ENCODE results near the gene ERAP2. TPM values are rescaled to one million over a fixed set of nuclear protein-coding genes. Genes with fewer than 3 reads are reported as not detected.
"Not testable (repeated sequence)": the region's sequence is repeated elsewhere in the genome, so short reads cannot be mapped to it uniquely, and the experiment has no call there.

ERAP2 gene
- total RNA-seq, 3 donors from 2014 or later, result 11.2 to 32.2 (median 15.2) TPM

GRCh38 chr5:96926276-96926675 lies 50.0 kb downstream of the ERAP2 start:
- peaks cover 43% of the 10 kb centered on the region for H3K4me1 Mint-ChIP-seq (ENCODE audit: low read depth)

DNA sequence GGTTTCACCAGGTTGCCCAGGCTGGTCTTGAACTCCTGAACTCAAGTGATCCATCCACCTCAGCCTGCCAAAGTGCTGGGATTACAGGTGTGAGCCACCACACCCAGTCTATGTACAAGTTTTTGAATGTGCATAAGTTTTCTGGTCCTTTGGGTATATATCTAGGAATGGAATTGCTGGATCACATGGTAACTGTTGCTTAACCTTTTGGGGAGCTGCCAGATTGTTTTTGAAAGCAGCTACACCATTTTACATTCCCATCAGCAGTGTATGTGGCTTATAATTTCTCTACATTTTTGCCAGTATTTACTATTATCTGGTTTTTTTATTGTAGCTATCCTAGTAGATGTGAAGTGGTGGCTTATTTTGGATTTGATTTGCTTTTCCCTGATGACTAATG lies 50.7 kb downstream of the ERAP2 start:
- Mint-ChIP-seq H3K27me3 (ENCODE audit: low read depth) (no peaks in the 10 kb centered on the region), H3K36me3 (ENCODE audit: insufficient read depth) (peaks cover 8% of the 10 kb centered on the region), H3K4me3 (no peak overlapping the region), H3K9me3 (no peaks in the 10 kb centered on the region), H3K4me1 (ENCODE audit: low read depth) (peaks cover 46% of the 10 kb centered on the region)
- no peak for ATAC-seq
- DNase-seq, result no peak

More at GRCh38 chr5:96926276-96926675, 50.0 kb downstream of the ERAP2 start:
- Mint-ChIP-seq H3K4me3 (no peak overlapping the region), H3K27me3 (ENCODE audit: low read depth) (no peaks in the 10 kb centered on the region), H3K9me3 (no peaks in the 10 kb centered on the region), H3K36me3 (ENCODE audit: insufficient read depth) (peaks cover 8% of the 10 kb centered on the region)
- ATAC-seq, result no peak
- no peak for DNase-seq

DNA sequence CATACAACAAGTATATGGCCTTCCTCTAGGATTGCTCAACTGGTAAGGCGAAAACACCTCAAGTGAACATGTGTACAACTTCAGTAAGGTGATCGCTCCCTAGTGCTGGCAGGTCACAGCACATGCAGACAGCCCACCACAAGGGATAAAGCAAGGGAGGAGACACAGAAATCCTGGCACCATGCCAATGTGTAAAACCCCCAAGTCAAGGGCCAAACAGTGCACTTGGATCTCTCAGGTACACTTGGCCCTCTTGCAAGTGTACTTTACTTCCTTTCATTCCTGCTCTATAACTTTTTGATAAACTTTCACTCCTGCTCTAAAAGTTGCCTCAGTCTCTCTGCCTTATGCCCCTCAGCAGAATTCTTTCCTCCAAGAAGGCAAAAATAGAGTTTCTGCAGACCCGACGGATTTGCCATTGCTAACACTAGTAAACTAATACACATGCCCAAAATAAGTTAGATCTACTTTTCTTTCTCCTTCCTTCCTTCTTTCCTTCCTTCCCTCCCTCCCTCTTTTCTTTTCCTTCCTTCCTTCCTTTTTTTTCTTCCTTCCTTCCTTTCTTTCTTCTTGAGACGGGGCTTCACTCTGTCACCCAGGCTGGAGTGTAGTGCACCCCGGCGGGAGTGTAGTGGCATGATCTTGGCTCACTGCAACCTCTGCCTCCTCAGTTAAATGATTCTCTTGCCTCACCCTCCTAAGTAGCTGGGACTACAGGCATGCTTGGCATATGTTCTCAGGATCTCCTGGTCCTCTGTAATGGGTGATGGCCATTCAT lies 52.8 kb downstream of the ERAP2 start:
- H3K4me1 Mint-ChIP-seq (ENCODE audit: low read depth), result peaks cover 58% of the 10 kb centered on the region
- ATAC-seq, result no peak

GRCh38 chr5:96930058-96930457 lies 53.8 kb downstream of the ERAP2 start:
- DNase-seq (no peak), ATAC-seq (no peak)
- peaks cover 58% of the 10 kb centered on the region for H3K4me1 Mint-ChIP-seq (ENCODE audit: low read depth)
- H3K9me3 Mint-ChIP-seq, result no peaks in the 10 kb centered on the region
- no peak overlapping the region for H3K4me3 Mint-ChIP-seq
- peaks cover 2% of the 10 kb centered on the region for H3K36me3 Mint-ChIP-seq (ENCODE audit: insufficient read depth)
- no peaks in the 10 kb centered on the region for H3K27me3 Mint-ChIP-seq (ENCODE audit: low read depth)

More for the DNA sequence above, 52.8 kb downstream of the ERAP2 start:
- Mint-ChIP-seq H3K27me3 (ENCODE audit: low read depth) (no peaks in the 10 kb centered on the region), H3K9me3 (no peaks in the 10 kb centered on the region), H3K4me3 (no peak overlapping the region), H3K36me3 (ENCODE audit: insufficient read depth) (peaks cover 5% of the 10 kb centered on the region)
- no peak for DNase-seq

GRCh38 chr5:96930589-96930988 lies 54.3 kb downstream of the ERAP2 start:
- Mint-ChIP-seq H3K36me3 (ENCODE audit: insufficient read depth) (peaks cover 2% of the 10 kb centered on the region), H3K27me3 (ENCODE audit: low read depth) (no peaks in the 10 kb centered on the region), H3K4me1 (ENCODE audit: low read depth) (peaks cover 56% of the 10 kb centered on the region), H3K4me3 (no peak overlapping the region), H3K9me3 (no peaks in the 10 kb centered on the region)
- no peak for ATAC-seq
- no peak for DNase-seq

- Mint-ChIP-seq H3K4me1 (ENCODE audit: low read depth) (peaks cover 55% of the 10 kb centered on the region), H3K4me3 (peak overlapping the region; percentile 13)
- H3K36me3 Mint-ChIP-seq (ENCODE audit: insufficient read depth); H3K9me3 Mint-ChIP-seq; ATAC-seq; DNase-seq; H3K27me3 Mint-ChIP-seq (ENCODE audit: low read depth): not testable (repeated sequence)
Measured at GRCh38 chr5:96931037-96931436, 54.7 kb downstream of the ERAP2 start.

- peaks cover 53% of the 10 kb centered on the region for H3K4me1 Mint-ChIP-seq (ENCODE audit: low read depth)
- no peak overlapping the region for H3K4me3 Mint-ChIP-seq
Measured at GRCh38 chr5:96931605-96932004, 55.3 kb downstream of the ERAP2 start.

GRCh38 chr5:96932026-96932425 lies 55.7 kb downstream of the ERAP2 start:
- Mint-ChIP-seq H3K27me3 (ENCODE audit: low read depth) (no peaks in the 10 kb centered on the region), H3K4me3 (peak overlapping the region; percentile 13), H3K4me1 (ENCODE audit: low read depth) (peaks cover 57% of the 10 kb centered on the region), H3K9me3 (no peaks in the 10 kb centered on the region), H3K36me3 (ENCODE audit: insufficient read depth) (peaks cover 1% of the 10 kb centered on the region)
- ATAC-seq (no peak), DNase-seq (no peak)

More at GRCh38 chr5:96931605-96932004, 55.3 kb downstream of the ERAP2 start:
- no peaks in the 10 kb centered on the region for H3K9me3 Mint-ChIP-seq
- ATAC-seq (no peak), DNase-seq (no peak)
- no peaks in the 10 kb centered on the region for H3K27me3 Mint-ChIP-seq (ENCODE audit: low read depth)
- H3K36me3 Mint-ChIP-seq (ENCODE audit: insufficient read depth), result peaks cover 2% of the 10 kb centered on the region

GRCh38 chr5:96933764-96934707 lies 57.7 kb downstream of the ERAP2 start:
- ATAC-seq (no peak), DNase-seq (no peak)
- Mint-ChIP-seq H3K4me3 (peak overlapping the region; percentile 91), H3K36me3 (ENCODE audit: insufficient read depth) (no peaks in the 10 kb centered on the region), H3K27me3 (ENCODE audit: low read depth) (no peaks in the 10 kb centered on the region), H3K9me3 (no peaks in the 10 kb centered on the region), H3K4me1 (ENCODE audit: low read depth) (peaks cover 72% of the 10 kb centered on the region)

GRCh38 chr5:96934708-96935558 lies 58.6 kb downstream of the ERAP2 start:
- Mint-ChIP-seq H3K4me1 (ENCODE audit: low read depth) (peaks cover 73% of the 10 kb centered on the region), H3K9me3 (no peaks in the 10 kb centered on the region), H3K36me3 (ENCODE audit: insufficient read depth) (no peaks in the 10 kb centered on the region), H3K4me3 (peak overlapping the region; percentile 91), H3K27me3 (ENCODE audit: low read depth) (no peaks in the 10 kb centered on the region)
- peak; percentile 72 for ATAC-seq
- DNase-seq, result peak; percentile 86

DNA sequence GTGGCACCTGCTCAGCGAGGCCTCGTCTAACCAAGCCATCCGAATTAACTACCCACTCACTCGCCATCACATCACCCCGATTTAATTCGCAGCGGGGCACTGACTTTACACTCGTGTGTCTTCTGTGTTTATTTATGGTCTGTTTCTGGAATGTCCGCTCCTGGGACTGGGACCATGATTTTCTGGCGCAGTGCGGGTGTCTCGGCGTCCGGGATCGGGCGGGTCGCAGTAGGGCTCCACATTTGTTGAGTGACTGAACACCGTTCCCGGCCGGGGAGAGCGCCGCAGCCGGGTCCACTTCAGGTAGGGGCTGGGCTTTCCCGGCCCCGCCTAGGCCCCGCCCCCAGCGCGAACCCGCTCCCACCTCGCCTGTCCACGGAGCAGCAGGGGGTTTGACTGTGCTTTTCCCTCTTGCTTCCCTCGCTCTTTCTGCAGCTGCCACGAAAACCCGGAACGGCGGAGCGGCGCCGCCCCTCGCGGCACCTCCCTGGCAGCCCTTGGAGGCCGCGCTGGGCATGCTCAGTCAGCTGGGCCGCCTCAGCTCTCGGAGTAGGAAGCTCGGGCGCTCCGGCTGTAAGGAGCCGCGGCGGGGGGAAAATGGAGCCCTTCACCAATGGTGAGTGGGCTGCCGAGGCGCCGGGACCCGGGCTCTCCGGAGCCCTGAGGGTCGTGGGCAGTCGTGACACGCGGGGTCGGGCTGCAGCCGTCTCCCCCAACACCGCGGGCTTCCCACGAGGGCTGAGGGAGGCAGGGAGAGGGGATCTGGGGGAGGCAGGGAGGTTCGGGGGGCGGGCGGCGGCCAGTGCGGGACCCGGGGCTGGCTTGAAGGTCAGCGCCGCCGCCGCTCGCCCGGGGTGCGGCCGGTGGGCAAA lies 59.5 kb downstream of the ERAP2 start, which contains the start of gene LNPEP:
LNPEP (plus strand) TSS at position 522 of the 872 bp plus-strand sequence; CDS start at position 598, 76 bp downstream.
- no peaks in the 10 kb centered on the region for H3K9me3 Mint-ChIP-seq
- H3K36me3 Mint-ChIP-seq (ENCODE audit: insufficient read depth), result peaks cover 2% of the 10 kb centered on the region
- H3K4me3 Mint-ChIP-seq, result peak within 1 kb of the TSS; percentile 91
- peak; percentile 60 to 64 for ATAC-seq
- H3K27me3 Mint-ChIP-seq (ENCODE audit: low read depth), result no peaks in the 10 kb centered on the region
- peak; percentile 91 for DNase-seq
- peaks cover 74% of the 10 kb centered on the region for H3K4me1 Mint-ChIP-seq (ENCODE audit: low read depth)

DNA sequence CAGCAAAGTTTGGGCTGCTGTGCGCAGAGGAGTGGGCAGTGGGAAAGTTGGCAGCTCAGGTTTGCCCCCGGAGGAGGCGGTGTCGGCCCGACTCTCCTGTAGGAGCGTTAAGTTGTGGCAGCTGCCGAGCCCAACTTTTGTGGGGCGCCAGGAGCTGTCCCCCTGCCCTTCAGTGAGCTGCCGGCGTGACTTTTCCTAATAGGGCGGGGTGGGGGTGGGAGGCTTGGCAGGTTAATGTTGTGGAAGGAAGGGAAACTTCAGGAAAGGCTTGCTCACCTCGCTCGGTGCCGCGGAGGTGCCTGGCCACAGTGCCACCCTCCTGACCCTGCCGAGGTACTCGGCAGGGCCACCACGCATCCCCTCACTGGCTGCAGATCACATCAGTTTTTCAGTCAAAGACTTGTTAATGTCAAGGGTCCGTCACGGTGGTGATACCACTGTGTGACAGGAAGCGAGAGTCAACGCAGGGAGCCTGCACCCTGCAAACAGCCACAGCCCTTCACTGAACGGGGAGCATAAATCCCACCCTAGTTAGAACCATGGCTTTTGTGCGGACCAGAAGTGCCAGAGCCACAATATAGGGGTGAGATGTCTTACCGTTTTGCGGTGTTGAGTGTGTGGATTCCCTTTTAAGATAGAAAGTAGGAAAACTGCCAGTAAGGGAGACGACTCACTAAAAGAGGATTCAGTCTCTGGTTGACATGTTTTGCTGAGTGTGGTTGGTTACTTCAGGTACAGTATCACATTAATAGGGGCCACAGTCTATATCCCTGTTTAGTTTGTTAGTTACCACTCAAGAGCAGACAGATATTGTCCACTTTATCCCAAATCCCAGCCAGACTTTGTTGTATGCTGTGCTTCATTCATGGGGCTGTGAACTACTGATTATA lies 60.4 kb downstream of the ERAP2 start:
- peak overlapping the region; percentile 91 for H3K4me3 Mint-ChIP-seq

More for the DNA sequence above, 60.4 kb downstream of the ERAP2 start:
- peak; percentile 32 for DNase-seq
- peaks cover 74% of the 10 kb centered on the region for H3K4me1 Mint-ChIP-seq (ENCODE audit: low read depth)
- ATAC-seq, result peak; percentile 6 to 11
- peaks cover 5% of the 10 kb centered on the region for H3K36me3 Mint-ChIP-seq (ENCODE audit: insufficient read depth)
- H3K9me3 Mint-ChIP-seq, result no peaks in the 10 kb centered on the region
- H3K27me3 Mint-ChIP-seq (ENCODE audit: low read depth), result no peaks in the 10 kb centered on the region
